Natural killer cell (primary cell): Measurements from ENCODE around the gene SUMF1. TPM values are rescaled to one million over a fixed set of nuclear protein-coding genes. Genes with fewer than 3 reads are reported as not detected.

ENCODE experiments used
- ATAC-seq, 3 donors: fragments of 150-1000 bp in 2 of 3; fragments of 200-7000 bp in 1 of 3; cut with Tn5 transposase; 1 replicate in 1 of 3; 2 replicates in 2 of 3; pipeline ENCODE4 v1.10.0; 2021; ENCODE audit warnings: mild to moderate bottlenecking in 2 of 3, moderate library complexity in 2 of 3
- DNase-seq, 2 donors: peaks; one replicate each; pipeline versions ENCODE4 v3.0.0 to v3.0.0-alpha.2; 2013 to 2021; ENCODE audit warnings: mixed read lengths in 1 of 2
- H3K27ac ChIP-seq: one replicate; pipeline ENCODE4 v1.5.1; 2013; ENCODE audit warnings: mild to moderate bottlenecking, low read length
- H3K27me3 ChIP-seq: one replicate; pipeline ENCODE4 v1.6.1; 2013; ENCODE audit warnings: low read length; ENCODE audit not compliant: control insufficient read depth, insufficient read depth
- H3K36me3 ChIP-seq: one replicate; pipeline ENCODE4 v1.6.1; 2013; ENCODE audit warnings: low read length; ENCODE audit not compliant: control insufficient read depth, insufficient read depth
- H3K4me1 ChIP-seq: one replicate; pipeline ENCODE4 v1.6.1; 2013; ENCODE audit warnings: low read length; ENCODE audit not compliant: control insufficient read depth, insufficient read depth
- H3K4me3 ChIP-seq: one replicate; pipeline ENCODE4 v1.5.1; 2013; ENCODE audit warnings: low read length
- H3K9me3 ChIP-seq: one replicate; pipeline ENCODE4 v1.6.1; 2013; ENCODE audit warnings: low read length; ENCODE audit not compliant: control insufficient read depth, insufficient read depth
- H3K27ac Mint-ChIP-seq, 2 donors: one replicate each; pipeline ENCODE4 v1.8.0; 2022; ENCODE audit warnings: mild to moderate bottlenecking in 2 of 2, mixed read lengths in 2 of 2, moderate library complexity in 1 of 2
- H3K27me3 Mint-ChIP-seq, 2 donors: one replicate each; pipeline ENCODE4 v1.8.0; 2022; ENCODE audit warnings: low read depth in 2 of 2, mixed read lengths in 2 of 2
- H3K36me3 Mint-ChIP-seq: one replicate; pipeline ENCODE4 v1.8.0; 2022; ENCODE audit warnings: mixed read lengths
- H3K4me1 Mint-ChIP-seq, 2 donors: one replicate each; pipeline ENCODE4 v1.8.0; 2022; ENCODE audit warnings: mixed read lengths in 2 of 2
- H3K4me3 Mint-ChIP-seq: one replicate; pipeline ENCODE4 v1.8.0; 2022; ENCODE audit warnings: mild to moderate bottlenecking, moderate library complexity, mixed read lengths
- H3K9me3 Mint-ChIP-seq, 2 donors: one replicate each; pipeline ENCODE4 v1.8.0; 2022; ENCODE audit warnings: mixed read lengths in 2 of 2
- WGBS: methylation state at CpG from one replicate; pipeline ENCODE4 v1.1.7; 2013; ENCODE audit warnings: missing lambda C conversion rate; ENCODE audit not compliant: insufficient coverage; 5-methylcytosine and 5-hydroxymethylcytosine counted together
- intact Hi-C: fragments of 100-400 bp; cut with micrococcal nuclease; formaldehyde crosslinking; loops from one replicate; pipeline ENCODE4 v1.14.2; 2022
- total RNA-seq, 4 donors: library from RNA; stranded (reverse); fragments of 120-200 nt in 1 of 4; gene quantifications; one replicate each; pipeline versions ENCODE4 v1.2.3 to v1.2.4, GENCODE V29; 2013 to 2022
- TF ChIP-seq, protein P1 (sequence below): fragments of 200-600 bp; IDR thresholded peaks from one replicate; pipeline ENCODE4 v1.8.0; 2022; ENCODE audit warnings: antibody characterized with exemption

The SUMF1 gene
- total RNA-seq, 3 donors from 2014 or later (not counting 1 experiment from before 2014, with no cell fraction given), result 16.3 to 19.8 (median 19.3) TPM

DNA sequence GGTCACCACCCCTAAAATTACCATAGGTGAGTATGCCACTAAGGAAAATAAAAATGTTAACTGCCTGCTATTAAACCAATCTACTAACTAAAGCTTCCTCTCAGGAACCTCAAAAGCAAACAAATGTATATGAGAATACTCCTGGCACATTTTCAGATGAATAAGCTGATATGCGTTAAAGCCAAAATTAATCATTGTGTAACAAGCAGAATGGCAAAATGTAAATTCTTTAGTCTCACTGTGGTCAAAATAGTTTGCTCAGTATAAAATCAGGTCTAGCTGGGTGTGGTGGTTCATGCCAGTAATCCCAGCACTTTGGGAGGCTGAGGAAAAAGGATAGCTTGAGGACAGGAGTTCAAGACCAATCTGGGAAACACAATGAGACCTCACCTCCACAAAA lies 53.6 kb downstream of the SUMF1 start:
- TF ChIP-seq, protein P1, sequence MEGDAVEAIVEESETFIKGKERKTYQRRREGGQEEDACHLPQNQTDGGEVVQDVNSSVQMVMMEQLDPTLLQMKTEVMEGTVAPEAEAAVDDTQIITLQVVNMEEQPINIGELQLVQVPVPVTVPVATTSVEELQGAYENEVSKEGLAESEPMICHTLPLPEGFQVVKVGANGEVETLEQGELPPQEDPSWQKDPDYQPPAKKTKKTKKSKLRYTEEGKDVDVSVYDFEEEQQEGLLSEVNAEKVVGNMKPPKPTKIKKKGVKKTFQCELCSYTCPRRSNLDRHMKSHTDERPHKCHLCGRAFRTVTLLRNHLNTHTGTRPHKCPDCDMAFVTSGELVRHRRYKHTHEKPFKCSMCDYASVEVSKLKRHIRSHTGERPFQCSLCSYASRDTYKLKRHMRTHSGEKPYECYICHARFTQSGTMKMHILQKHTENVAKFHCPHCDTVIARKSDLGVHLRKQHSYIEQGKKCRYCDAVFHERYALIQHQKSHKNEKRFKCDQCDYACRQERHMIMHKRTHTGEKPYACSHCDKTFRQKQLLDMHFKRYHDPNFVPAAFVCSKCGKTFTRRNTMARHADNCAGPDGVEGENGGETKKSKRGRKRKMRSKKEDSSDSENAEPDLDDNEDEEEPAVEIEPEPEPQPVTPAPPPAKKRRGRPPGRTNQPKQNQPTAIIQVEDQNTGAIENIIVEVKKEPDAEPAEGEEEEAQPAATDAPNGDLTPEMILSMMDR, result no peak
- H3K27ac Mint-ChIP-seq, result no peak overlapping the region
- H3K4me3 ChIP-seq, result no peak overlapping the region
- peaks cover 7% of the 10 kb centered on the region for H3K36me3 Mint-ChIP-seq
- ATAC-seq (no peak), DNase-seq (no peak)
- no peaks in the 10 kb centered on the region for H3K27me3 Mint-ChIP-seq
- no peak overlapping the region for H3K27ac ChIP-seq
- intact Hi-C loops, result no loop called here
- H3K36me3 ChIP-seq, result peaks cover 22% of the 10 kb centered on the region
- peaks cover 2% of the 10 kb centered on the region for H3K4me1 ChIP-seq
- WGBS, result 83% methylated on average over 1 of the region's 1 CpG
- H3K27me3 ChIP-seq, result no peaks in the 10 kb centered on the region
- H3K9me3 ChIP-seq, result no peaks in the 10 kb centered on the region
- peaks cover 15 to 17% of the 10 kb centered on the region in 2 donors for H3K4me1 Mint-ChIP-seq
- no peak overlapping the region for H3K4me3 Mint-ChIP-seq
- no peaks in the 10 kb centered on the region for H3K9me3 Mint-ChIP-seq

DNA sequence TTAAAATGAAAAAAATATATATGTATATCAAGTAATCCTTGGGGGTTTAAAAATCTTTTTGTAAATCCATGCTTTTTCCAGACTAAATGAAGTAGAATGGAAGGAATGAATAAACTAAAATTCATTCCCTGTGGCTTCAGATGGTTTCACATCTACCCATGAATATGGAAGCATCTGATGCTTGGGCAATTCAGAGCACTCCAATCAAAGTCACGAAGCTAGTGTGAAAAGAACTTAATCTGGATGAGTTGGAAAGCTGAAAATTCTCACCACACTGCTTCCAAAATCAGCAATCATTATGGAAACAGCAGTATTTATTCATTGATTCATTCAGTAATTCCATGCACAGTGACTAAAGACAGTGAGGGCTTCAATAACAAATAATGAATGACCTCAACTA lies 55.2 kb downstream of the SUMF1 start:
- ATAC-seq (no peak), DNase-seq (no peak)
- peaks cover 2% of the 10 kb centered on the region for H3K4me1 ChIP-seq
- Mint-ChIP-seq H3K4me3 (no peak overlapping the region), H3K27me3 (no peaks in the 10 kb centered on the region), H3K36me3 (peaks cover 7% of the 10 kb centered on the region), H3K4me1 (peaks cover 23 to 28% of the 10 kb centered on the region in 2 donors), H3K9me3 (no peaks in the 10 kb centered on the region), H3K27ac (no peak overlapping the region)
- peaks cover 14% of the 10 kb centered on the region for H3K36me3 ChIP-seq
- intact Hi-C loops, result no loop called here
- WGBS, result 100% methylated on average over 1 of the region's 1 CpG
- no peaks in the 10 kb centered on the region for H3K27me3 ChIP-seq
- no peak overlapping the region for H3K4me3 ChIP-seq
- no peak overlapping the region for H3K27ac ChIP-seq
- TF ChIP-seq, protein P1, result no peak
- no peaks in the 10 kb centered on the region for H3K9me3 ChIP-seq

DNA sequence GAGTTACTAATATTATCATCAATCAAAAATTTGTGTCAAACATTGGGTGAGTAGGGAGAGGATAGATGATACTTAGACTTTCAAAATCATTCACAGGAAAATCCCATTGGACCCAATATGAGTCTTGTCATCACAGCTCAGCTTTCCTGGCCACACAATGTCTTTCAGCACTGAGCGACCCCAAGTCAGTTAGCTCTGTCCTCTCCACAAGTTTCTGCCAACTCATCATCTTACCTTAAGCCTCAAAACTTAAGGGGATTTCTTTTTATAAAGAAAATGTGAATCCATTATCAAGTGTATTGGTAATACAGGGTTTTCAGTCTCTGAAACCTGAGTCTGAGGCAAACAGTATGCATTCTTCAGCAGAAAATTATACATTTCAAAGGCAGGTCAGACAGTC lies 55.8 kb downstream of the SUMF1 start:
- no peak overlapping the region for H3K27ac Mint-ChIP-seq
- Histone ChIP-seq H3K27ac (no peak overlapping the region), H3K4me1 (peaks cover 5% of the 10 kb centered on the region), H3K4me3 (no peak overlapping the region), H3K9me3 (no peaks in the 10 kb centered on the region), H3K36me3 (peaks cover 9% of the 10 kb centered on the region), H3K27me3 (no peaks in the 10 kb centered on the region)
- TF ChIP-seq, protein P1, result no peak
- peaks cover 7% of the 10 kb centered on the region for H3K36me3 Mint-ChIP-seq
- 70% methylated on average over 1 of the region's 1 CpG for WGBS
- ATAC-seq (no peak), DNase-seq (no peak)
- no peak overlapping the region for H3K4me3 Mint-ChIP-seq
- intact Hi-C loops, result no loop called here
- H3K9me3 Mint-ChIP-seq, result no peaks in the 10 kb centered on the region
- no peaks in the 10 kb centered on the region for H3K27me3 Mint-ChIP-seq
- H3K4me1 Mint-ChIP-seq, result peaks cover 28 to 33% of the 10 kb centered on the region in 2 donors

DNA sequence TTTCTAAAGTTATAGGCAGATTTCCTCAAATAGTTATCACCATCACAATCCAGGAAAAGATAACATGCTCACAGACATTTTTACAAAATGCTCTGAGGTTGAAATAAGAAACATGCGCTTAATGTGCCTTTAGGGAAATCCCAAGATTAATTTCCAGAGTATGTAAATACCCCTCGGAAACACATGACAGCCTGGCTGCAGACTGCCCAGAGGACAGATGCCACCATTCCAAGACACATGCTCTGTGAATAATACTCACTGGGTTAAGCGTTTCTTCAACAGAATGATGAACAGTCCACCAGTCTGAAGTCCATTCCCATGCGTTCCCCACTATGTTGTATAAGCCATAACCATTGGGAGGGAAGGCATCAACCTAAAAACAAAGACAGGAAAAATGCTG lies 56.5 kb downstream of the SUMF1 start:
- no peaks in the 10 kb centered on the region for H3K9me3 ChIP-seq
- intact Hi-C loops, result no loop called here
- H3K27ac ChIP-seq, result no peak overlapping the region
- Mint-ChIP-seq H3K9me3 (no peaks in the 10 kb centered on the region), H3K4me1 (peaks cover 28 to 33% of the 10 kb centered on the region in 2 donors), H3K4me3 (no peak overlapping the region), H3K27me3 (no peaks in the 10 kb centered on the region), H3K36me3 (peaks cover 7% of the 10 kb centered on the region), H3K27ac (no peak overlapping the region)
- WGBS, result 91% methylated on average over 4 of the region's 4 CpGs
- DNase-seq (no peak), ATAC-seq (no peak)
- TF ChIP-seq, protein P1, result no peak
- H3K4me3 ChIP-seq, result no peak overlapping the region
- peaks cover 6% of the 10 kb centered on the region for H3K4me1 ChIP-seq
- peaks cover 8% of the 10 kb centered on the region for H3K36me3 ChIP-seq
- H3K27me3 ChIP-seq, result no peaks in the 10 kb centered on the region
